Measurements from ENCODE around the gene ROBO2.

ROBO2 gene

DNA sequence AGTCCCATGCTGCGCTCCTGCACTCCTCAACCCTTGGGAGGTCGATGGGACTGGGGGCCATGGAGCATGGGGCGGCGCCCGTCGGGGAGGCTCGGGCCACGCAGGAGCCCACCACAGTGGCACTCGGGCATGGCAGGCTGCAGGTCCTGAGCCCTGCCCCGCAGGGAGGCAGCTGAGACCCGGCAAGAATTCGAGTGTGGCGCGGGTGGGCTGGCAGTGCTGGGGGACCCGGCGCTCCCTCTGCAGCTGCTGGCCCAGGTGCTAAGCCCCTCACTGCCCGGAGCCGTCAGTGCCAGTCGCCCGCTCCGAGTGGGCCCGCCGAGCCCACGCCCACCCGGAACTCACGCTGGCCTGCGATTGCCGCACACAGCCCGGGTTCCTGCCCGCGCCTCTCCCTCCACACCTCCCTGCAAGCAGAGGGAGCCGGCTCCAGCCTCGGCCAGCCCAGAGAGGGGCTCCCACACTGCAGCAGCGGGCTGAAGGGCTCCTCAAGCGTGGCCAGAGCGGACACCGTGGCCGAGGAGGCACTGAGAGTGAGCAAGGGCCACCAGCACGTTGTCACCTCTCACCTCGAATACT lies 200.3 kb downstream of the ROBO2 start:
- H3K27ac ChIP-seq, result no peak overlapping the region
- no peak overlapping the region for H2AFZ ChIP-seq (ENCODE audit: low read depth)
- no peak overlapping the region for H3K4me2 ChIP-seq
- no peaks in the 10 kb centered on the region for H3K4me1 ChIP-seq (ENCODE audit: low read depth, poor library complexity, severe bottlenecking)
- H4K20me1 ChIP-seq (ENCODE audit: insufficient read depth), result no peaks in the 10 kb centered on the region
- H3K4me3 ChIP-seq (IDR thresholded peaks at IDR 0.05; ENCODE audit: insufficient read depth, low read depth, low read length), result no peak overlapping the region
- no peaks in the 10 kb centered on the region for H3K27me3 ChIP-seq (ENCODE audit: insufficient read depth, low read depth)
- no peaks in the 10 kb centered on the region for H3K36me3 ChIP-seq (ENCODE audit: insufficient read depth)
- H3K9ac ChIP-seq, result no peak overlapping the region
- TF ChIP-seq, protein P1, sequence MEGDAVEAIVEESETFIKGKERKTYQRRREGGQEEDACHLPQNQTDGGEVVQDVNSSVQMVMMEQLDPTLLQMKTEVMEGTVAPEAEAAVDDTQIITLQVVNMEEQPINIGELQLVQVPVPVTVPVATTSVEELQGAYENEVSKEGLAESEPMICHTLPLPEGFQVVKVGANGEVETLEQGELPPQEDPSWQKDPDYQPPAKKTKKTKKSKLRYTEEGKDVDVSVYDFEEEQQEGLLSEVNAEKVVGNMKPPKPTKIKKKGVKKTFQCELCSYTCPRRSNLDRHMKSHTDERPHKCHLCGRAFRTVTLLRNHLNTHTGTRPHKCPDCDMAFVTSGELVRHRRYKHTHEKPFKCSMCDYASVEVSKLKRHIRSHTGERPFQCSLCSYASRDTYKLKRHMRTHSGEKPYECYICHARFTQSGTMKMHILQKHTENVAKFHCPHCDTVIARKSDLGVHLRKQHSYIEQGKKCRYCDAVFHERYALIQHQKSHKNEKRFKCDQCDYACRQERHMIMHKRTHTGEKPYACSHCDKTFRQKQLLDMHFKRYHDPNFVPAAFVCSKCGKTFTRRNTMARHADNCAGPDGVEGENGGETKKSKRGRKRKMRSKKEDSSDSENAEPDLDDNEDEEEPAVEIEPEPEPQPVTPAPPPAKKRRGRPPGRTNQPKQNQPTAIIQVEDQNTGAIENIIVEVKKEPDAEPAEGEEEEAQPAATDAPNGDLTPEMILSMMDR (conservative IDR thresholded peaks at IDR 0.05; ENCODE audit: low read depth, low read length), result no peak
- H3K79me2 ChIP-seq (ENCODE audit: insufficient read depth, low read depth), result no peaks in the 10 kb centered on the region

GRCh38 chr3:77242371-77242770 lies 202.5 kb downstream of the ROBO2 start:
- H3K27me3 ChIP-seq (ENCODE audit: insufficient read depth, low read depth), result no peaks in the 10 kb centered on the region
- no peaks in the 10 kb centered on the region for H3K79me2 ChIP-seq (ENCODE audit: insufficient read depth, low read depth)
- no peak overlapping the region for H2AFZ ChIP-seq (ENCODE audit: low read depth)
- no peak overlapping the region for H3K9ac ChIP-seq
- H3K4me1 ChIP-seq (ENCODE audit: low read depth, poor library complexity, severe bottlenecking), result no peaks in the 10 kb centered on the region
- H3K27ac ChIP-seq, result no peak overlapping the region
- H3K4me3 ChIP-seq (IDR thresholded peaks at IDR 0.05; ENCODE audit: insufficient read depth, low read depth, low read length), result no peak overlapping the region
- no peaks in the 10 kb centered on the region for H4K20me1 ChIP-seq (ENCODE audit: insufficient read depth)
- TF ChIP-seq, protein P1 (conservative IDR thresholded peaks at IDR 0.05; ENCODE audit: low read depth, low read length), result no peak
- no peak overlapping the region for H3K4me2 ChIP-seq
- H3K36me3 ChIP-seq (ENCODE audit: insufficient read depth), result no peaks in the 10 kb centered on the region

DNA sequence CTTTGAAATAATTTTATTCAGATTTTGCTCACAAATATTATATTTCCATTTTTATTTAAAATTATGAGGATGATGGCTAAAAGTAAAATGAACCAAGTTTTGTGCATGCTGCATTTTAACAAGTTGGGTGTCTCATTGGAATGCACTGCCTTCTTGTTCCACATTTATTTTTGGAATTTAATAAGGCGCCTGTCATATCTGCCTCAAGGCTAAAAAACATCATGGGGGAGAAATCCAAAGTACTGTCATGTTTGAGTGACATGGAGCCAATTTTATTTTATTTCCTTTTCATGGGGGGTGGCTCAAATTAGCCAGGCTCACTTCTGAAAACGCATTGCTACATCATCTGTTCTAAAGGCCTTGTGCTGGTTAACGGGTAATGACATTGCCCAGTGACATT lies 205.1 kb downstream of the ROBO2 start:
- Histone ChIP-seq H3K79me2 (ENCODE audit: insufficient read depth, low read depth) (no peaks in the 10 kb centered on the region), H3K9ac (no peak overlapping the region)

GRCh38 chr3:77247061-77247460 lies 207.2 kb downstream of the ROBO2 start:
- no peak overlapping the region for H3K4me2 ChIP-seq
- H3K36me3 ChIP-seq (ENCODE audit: insufficient read depth), result no peaks in the 10 kb centered on the region
- no peaks in the 10 kb centered on the region for H4K20me1 ChIP-seq (ENCODE audit: insufficient read depth)
- H2AFZ ChIP-seq (ENCODE audit: low read depth), result no peak overlapping the region
- H3K4me1 ChIP-seq (ENCODE audit: low read depth, poor library complexity, severe bottlenecking), result no peaks in the 10 kb centered on the region
- no peak overlapping the region for H3K27ac ChIP-seq
- H3K79me2 ChIP-seq (ENCODE audit: insufficient read depth, low read depth), result no peaks in the 10 kb centered on the region
- TF ChIP-seq, protein P1 (conservative IDR thresholded peaks at IDR 0.05; ENCODE audit: low read depth, low read length), result no peak
- H3K9ac ChIP-seq, result no peak overlapping the region
- H3K4me3 ChIP-seq (IDR thresholded peaks at IDR 0.05; ENCODE audit: insufficient read depth, low read depth, low read length), result no peak overlapping the region
- H3K27me3 ChIP-seq (ENCODE audit: insufficient read depth, low read depth), result no peaks in the 10 kb centered on the region

More for the DNA sequence above, 205.1 kb downstream of the ROBO2 start:
- H3K27me3 ChIP-seq (ENCODE audit: insufficient read depth, low read depth), result no peaks in the 10 kb centered on the region
- TF ChIP-seq, protein P1 (conservative IDR thresholded peaks at IDR 0.05; ENCODE audit: low read depth, low read length), result no peak
- H2AFZ ChIP-seq (ENCODE audit: low read depth), result no peak overlapping the region
- no peak overlapping the region for H3K27ac ChIP-seq
- H3K4me3 ChIP-seq (IDR thresholded peaks at IDR 0.05; ENCODE audit: insufficient read depth, low read depth, low read length), result no peak overlapping the region
- H3K4me1 ChIP-seq (ENCODE audit: low read depth, poor library complexity, severe bottlenecking), result no peaks in the 10 kb centered on the region
- no peak overlapping the region for H3K4me2 ChIP-seq
- no peaks in the 10 kb centered on the region for H4K20me1 ChIP-seq (ENCODE audit: insufficient read depth)
- H3K36me3 ChIP-seq (ENCODE audit: insufficient read depth), result no peaks in the 10 kb centered on the region
